Endothelial cell of umbilical vein (primary cell): ENCODE measurements around the gene MIA. TPM values are rescaled to one million over a fixed set of nuclear protein-coding genes. Genes with fewer than 3 reads are reported as not detected.

Experiments used
- BruUV-seq: library from RNA; stranded (reverse); fragments of 400-500 nt; replicated peaks from 2 replicates; lab custom pipeline; 2021; lab: Mats Ljungman, UMichigan
- CTCF ChIA-PET: fragments of 300-600, 350-600 bp; sonication (Branson Sonifier 250); formaldehyde crosslinking; loops from one replicate; lab custom pipeline; 2021; ENCODE audit warnings: antibody characterized with exemption, inconsistent platforms; lab: Charles Lee
- POLR2A ChIA-PET: fragments of 300-600, 350-600 bp; sonication (Branson Sonifier 250); formaldehyde crosslinking; loops from one replicate; lab custom pipeline; 2021; ENCODE audit warnings: antibody characterized with exemption, inconsistent platforms; lab: Charles Lee
- DNase-seq: peaks from one replicate; pipeline ENCODE4 v3.0.0-alpha.2; 2011; ENCODE audit warnings: low read depth, low spot score
- FAIRE-seq: peaks from 2 replicates; lab custom pipeline; 2011; peaks lifted over from hg19 to GRCh38; lab: Jason Lieb, UNC
- H2AFZ ChIP-seq: 2 replicates; pipeline ENCODE4 v1.6.0; 2012; ENCODE audit warnings: low read depth, low read length, control low read depth, inconsistent platforms
- H3K27ac ChIP-seq: 2 replicates; pipeline ENCODE4 v1.5.1; 2011; ENCODE audit warnings: low read depth, mild to moderate bottlenecking, control low read depth, low read length, moderate library complexity; ENCODE audit not compliant: insufficient read depth
- H3K27me3 ChIP-seq, 2 experiments: 2 replicates each; pipeline versions ENCODE4 v1.6.0 to v1.6.1; 2011; ENCODE audit warnings: low read length in 2 of 2, mixed read lengths in 1 of 2; ENCODE audit not compliant: control insufficient read depth in 2 of 2, insufficient read depth in 2 of 2
- H3K36me3 ChIP-seq, 2 experiments: 2 replicates in 1 of 2; 3 replicates in 1 of 2; pipeline ENCODE4 v1.5.1; 2011; ENCODE audit warnings: low read length in 2 of 2, mild to moderate bottlenecking in 1 of 2, moderate library complexity in 1 of 2; ENCODE audit not compliant: control insufficient read depth in 2 of 2, insufficient read depth in 2 of 2; ENCODE audit errors: extremely low read depth in 1 of 2
- H3K4me1 ChIP-seq: 3 replicates; pipeline ENCODE4 v1.5.1; 2011; ENCODE audit warnings: mild to moderate bottlenecking, low read length; ENCODE audit not compliant: control insufficient read depth, insufficient read depth; ENCODE audit errors: extremely low read depth
- H3K4me2 ChIP-seq: 2 replicates; pipeline ENCODE4 v1.6.1; 2011; ENCODE audit warnings: low read length, control low read depth, mixed read lengths; ENCODE audit not compliant: insufficient read depth
- H3K4me3 ChIP-seq, 3 experiments: fragments of 200-600 bp in 1 of 3; sonication (generic), shearing (Covaris generic) in 1 of 3; replicated peaks in 1 of 3; 2 replicates each; pipeline ENCODE4 v1.5.1; 2011 to 2016; ENCODE audit warnings: control low read depth in 3 of 3, low read length in 3 of 3, mild to moderate bottlenecking in 2 of 3, inconsistent platforms in 1 of 3, low read depth in 1 of 3, moderate library complexity in 1 of 3; ENCODE audit not compliant: insufficient read depth in 1 of 3
- H3K79me2 ChIP-seq: 2 replicates; pipeline ENCODE4 v1.6.0; 2012; ENCODE audit warnings: low read length, inconsistent platforms; ENCODE audit not compliant: control insufficient read depth, insufficient read depth
- H3K9ac ChIP-seq: replicated peaks from 2 replicates; pipeline ENCODE3; 2011; ENCODE audit warnings: low read length, control low read depth; ENCODE audit not compliant: insufficient read depth; ENCODE audit errors: extremely low read depth
- H3K9me1 ChIP-seq: replicated peaks from 3 replicates; pipeline ENCODE4 v1.6.0; 2011; ENCODE audit warnings: mild to moderate bottlenecking, low read length; ENCODE audit not compliant: control insufficient read depth, insufficient read depth; ENCODE audit errors: extremely low read depth
- H3K9me3 ChIP-seq: replicated peaks from 2 replicates; pipeline ENCODE4 v1.5.1; 2012; ENCODE audit warnings: low read length, inconsistent platforms; ENCODE audit not compliant: control insufficient read depth, insufficient read depth
- H4K20me1 ChIP-seq: replicated peaks from 2 replicates; pipeline ENCODE3; 2011; ENCODE audit warnings: mild to moderate bottlenecking, low read length; ENCODE audit not compliant: control insufficient read depth, insufficient read depth; ENCODE audit errors: extremely low read depth
- CTCF ChIP-seq, 2 donors: IDR thresholded peaks; 1 replicate in 1 of 2; 2 replicates in 1 of 2; pipeline ENCODE4 v1.5.1; 2011; ENCODE audit warnings: low read length in 2 of 2, mild to moderate bottlenecking in 2 of 2, moderate library complexity in 2 of 2, control low read depth in 1 of 2, inconsistent platforms in 1 of 2, low read depth in 1 of 2; ENCODE audit not compliant: insufficient read depth in 1 of 2; ENCODE audit errors: extremely low read depth in 1 of 2
- EZH2 ChIP-seq: IDR thresholded peaks from 2 replicates; pipeline ENCODE4 v1.6.1; 2012; ENCODE audit warnings: borderline replicate concordance, low read depth, mild to moderate bottlenecking, moderate library complexity, low read length, inconsistent platforms; ENCODE audit not compliant: severe bottlenecking
- FOS ChIP-seq: IDR thresholded peaks from 2 replicates; pipeline ENCODE4 v1.6.1; 2011; ENCODE audit warnings: mild to moderate bottlenecking, low read length, moderate library complexity, borderline replicate concordance; ENCODE audit not compliant: insufficient read depth
- GATA2 ChIP-seq: IDR thresholded peaks from 2 replicates; pipeline ENCODE4 v1.7.0; 2011; ENCODE audit warnings: low read depth, mild to moderate bottlenecking, moderate library complexity, mixed read lengths, low read length; ENCODE audit not compliant: insufficient read length, insufficient read depth
- JUN ChIP-seq: IDR thresholded peaks from 2 replicates; pipeline ENCODE4 v1.6.1; 2011; ENCODE audit warnings: borderline replicate concordance, low read depth; ENCODE audit not compliant: insufficient read length, insufficient read depth
- MAX ChIP-seq: IDR thresholded peaks from 2 replicates; pipeline ENCODE4 v1.6.1; 2011; ENCODE audit not compliant: insufficient read depth, insufficient read length
- MYC ChIP-seq: IDR thresholded peaks from one replicate; pipeline ENCODE4 v1.6.1; 2011; ENCODE audit warnings: mild to moderate bottlenecking, low read depth, low read length
- POLR2A ChIP-seq: IDR thresholded peaks from 2 replicates; pipeline ENCODE4 v1.6.1; 2012; ENCODE audit warnings: low read depth, mild to moderate bottlenecking, control low read depth, low read length
- POLR2AphosphoS5 ChIP-seq: IDR thresholded peaks from 2 replicates; pipeline ENCODE4 v1.6.1; 2012; ENCODE audit warnings: low read depth, mild to moderate bottlenecking, control low read depth, low read length, moderate library complexity; ENCODE audit not compliant: insufficient read depth
- dilution Hi-C: fragments of 300-500 bp; cut with MboI; formaldehyde crosslinking; loops from one replicate; pipeline ENCODE4 v1.15.0; 2019; ENCODE audit warnings: low sequenced_read_pairs; ENCODE audit not compliant: extremely low pct_ligation_motif_present
- intact Hi-C: fragments of 100-400 bp; cut with micrococcal nuclease; formaldehyde crosslinking; loops from one replicate; pipeline ENCODE4 v1.10.0; 2022
- polyA plus RNA-seq, 4 experiments: library from polyadenylated mRNA; depleted of rRNA in 3 of 4; stranded (reverse) in 3 of 4; unstranded in 1 of 4; fragments of >200 nt; gene quantifications; 2 replicates each; pipeline versions ENCODE4 v1.2.1 to v1.2.3, GENCODE V29; 2011 to 2012; ENCODE audit warnings: missing spikeins in 1 of 4
- total RNA-seq: library from RNA; stranded (reverse); gene quantifications from 2 replicates; pipeline ENCODE4 v1.2.3, GENCODE V29; 2021

MIA gene
- total and polyA plus RNA-seq, 2 donors (not counting 3 experiments of a cell fraction or from before 2014, with no cell fraction given): 0.32 TPM; not detected in 1

GRCh38 chr19:40736661-40737060, 38.7 kb upstream of the MIA start:
- CTCF ChIA-PET: no interaction called here
- dilution Hi-C loops: no loop called here

More at GRCh38 chr19:40736661-40737060, 38.7 kb upstream of the MIA start:
- Histone ChIP-seq H3K9ac (no peak overlapping the region), H3K4me1 (no peaks in the 10 kb centered on the region), H2AFZ (no peak overlapping the region), H3K9me1 (no peaks in the 10 kb centered on the region), H3K79me2 (no peaks in the 10 kb centered on the region), H3K36me3 (peaks cover 11 to 34% of the 10 kb centered on the region in 2 experiments), H3K27me3 (no peaks in the 10 kb centered on the region), H4K20me1 (no peaks in the 10 kb centered on the region), H3K4me2 (no peak overlapping the region), H3K9me3 (no peaks in the 10 kb centered on the region), H3K4me3 (no peak overlapping the region), H3K27ac (no peak overlapping the region)
- DNase-seq (no peak), FAIRE-seq (no peak)
- POLR2A ChIA-PET: no interaction called here
- intact Hi-C loops: no loop called here
- no TSS peak for BruUV-seq
- TF ChIP-seq POLR2AphosphoS5: no peak
- no peak for TF ChIP-seq GATA2
- no peak for TF ChIP-seq FOS
- TF ChIP-seq MAX: no peak
- TF ChIP-seq MYC: no peak
- TF ChIP-seq JUN: no peak
- no peak for TF ChIP-seq POLR2A
- TF ChIP-seq CTCF (IDR thresholded peaks at IDR 0.05; ENCODE audit: extremely low read depth in 1 of 2, insufficient read depth in 1 of 2, low read depth in 1 of 2, low read length in 2 of 2): no peak
- TF ChIP-seq EZH2: no peak
